Motor neuron (in vitro differentiated cells): ENCODE results near the gene SCCPDH. TPM values are rescaled to one million over a fixed set of nuclear protein-coding genes. Genes with fewer than 3 reads are reported as not detected.

Experiments
- ATAC-seq, 8 experiments: fragments of 200-7000 bp; cut with Tn5 transposase; replicated peaks in 6 of 8; 2 replicates each; pipeline ENCODE4 v1.8.0; 2021; ENCODE audit warnings: mild to moderate bottlenecking in 8 of 8, moderate library complexity in 8 of 8
- H3K27ac ChIP-seq, 2 donors: fragments of 250-450 bp; sonication (Bioruptor Pico); 2 replicates each; pipeline ENCODE4 v1.9.0; 2021; ENCODE audit warnings: antibody characterized with exemption in 2 of 2, mild to moderate bottlenecking in 2 of 2, moderate library complexity in 1 of 2
- H3K4me1 ChIP-seq, 2 donors: fragments of 250-450 bp; sonication (Bioruptor Pico); replicated peaks in 1 of 2; 2 replicates each; pipeline ENCODE4 v1.6.1; 2021; ENCODE audit warnings: antibody characterized with exemption in 2 of 2, mild to moderate bottlenecking in 2 of 2, moderate library complexity in 1 of 2
- H3K4me3 ChIP-seq, 5 donors: fragments of 250-450 bp; sonication (Bioruptor Pico); 2 replicates each; pipeline ENCODE4 v1.9.0; 2021; ENCODE audit warnings: antibody characterized with exemption in 5 of 5, mild to moderate bottlenecking in 5 of 5, moderate library complexity in 4 of 5
- WGBS, 10 experiments: fragments of 450-650 bp; shearing (Covaris generic); methylation state at CpG; one replicate each; pipeline ENCODE4 v1.0.0; 2022; 5-methylcytosine and 5-hydroxymethylcytosine counted together
- in situ Hi-C, 9 experiments: fragments of 400-800 bp; cut with MboI; loops; one replicate each; pipeline ENCODE4 v1.15.0; 2021; ENCODE audit warnings: low sequenced_read_pairs in 9 of 9, low pct_unique_long_range_greater_than_20kb in 2 of 9; ENCODE audit not compliant: unreplicated experiment in 9 of 9
- total RNA-seq, 8 experiments: library from RNA; unstranded; fragments of 300-600 nt; gene quantifications; 2 replicates each; pipeline versions ENCODE4 v1.2.3 to v1.2.4, GENCODE V29; 2022

Gene SCCPDH
- total RNA-seq, 8 experiments from 2014 or later = 13.9 to 60.5 (median 49.2) TPM

- no peak for ATAC-seq
- H3K4me1 ChIP-seq = peaks cover 15 to 18% of the 10 kb centered on the region in 2 donors
- in situ Hi-C loops = no loop called here
- WGBS, 10 experiments = 20 to 94% (median 88%) methylated on average over 1 to 12 of the region's 18 CpGs; no CpG with 5 or more reads in 2 of the 10 experiments
- no peak overlapping the region for H3K27ac ChIP-seq
- H3K4me3 ChIP-seq = no peak overlapping the region
Observed at GRCh38 chr1:246785494-246786111, 61.4 kb downstream of the SCCPDH start.

GRCh38 chr1:246786606-246787238, 62.5 kb downstream of the SCCPDH start:
- in situ Hi-C loops = no loop called here
- Histone ChIP-seq H3K27ac (no peak overlapping the region), H3K4me1 (peaks cover 15 to 18% of the 10 kb centered on the region in 2 donors), H3K4me3 (no peak overlapping the region)
- ATAC-seq = no peak
- 35 to 97% (median 93%) methylated on average over 4 to 15 of the region's 19 CpGs; no CpG with 5 or more reads in 2 of the 10 experiments for WGBS, 10 experiments

DNA sequence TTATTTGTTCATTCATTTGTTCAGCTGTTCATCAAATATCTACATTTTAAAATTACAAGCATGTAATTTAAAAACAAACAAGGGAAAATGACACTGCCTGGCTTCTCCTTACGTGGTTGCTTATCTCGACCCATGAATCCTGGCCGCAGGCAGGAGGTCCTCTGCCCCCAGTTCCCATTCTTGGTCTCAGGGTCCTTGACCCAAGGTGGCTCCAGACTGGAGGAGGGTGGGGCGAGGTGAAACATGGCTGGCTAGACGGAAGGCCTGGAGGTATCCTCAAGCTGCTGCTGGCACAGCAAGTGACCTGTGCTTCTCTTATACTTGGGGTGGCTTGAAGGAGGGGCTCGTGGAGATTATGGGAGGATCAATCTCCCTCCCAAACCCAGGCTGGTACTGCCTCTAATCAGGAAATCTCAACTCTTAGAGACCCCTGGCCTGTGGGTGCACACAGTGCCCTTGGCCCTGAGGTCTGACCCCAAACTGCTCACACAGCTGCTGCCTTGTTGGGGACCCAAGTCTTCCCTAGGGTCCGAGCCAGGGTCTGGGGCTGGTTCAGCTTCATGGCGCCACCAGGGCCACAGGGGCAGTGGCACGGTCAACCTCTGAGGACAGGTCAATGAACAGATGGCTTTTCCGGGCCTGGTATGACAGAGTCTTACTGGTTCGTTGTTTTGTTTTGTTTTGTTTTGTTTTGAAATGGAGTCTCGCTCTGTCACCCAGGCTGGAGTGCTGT, 63.7 kb downstream of the SCCPDH start:
- ATAC-seq = no peak
- in situ Hi-C loops = no loop called here
- Histone ChIP-seq H3K4me1 (peaks cover 15 to 19% of the 10 kb centered on the region in 2 donors), H3K4me3 (no peak overlapping the region), H3K27ac (no peak overlapping the region)
- WGBS, 10 experiments = 85 to 100% (median 93%) methylated on average over 2 to 8 of the region's 12 CpGs; no CpG with 5 or more reads in 3 of the 10 experiments

DNA sequence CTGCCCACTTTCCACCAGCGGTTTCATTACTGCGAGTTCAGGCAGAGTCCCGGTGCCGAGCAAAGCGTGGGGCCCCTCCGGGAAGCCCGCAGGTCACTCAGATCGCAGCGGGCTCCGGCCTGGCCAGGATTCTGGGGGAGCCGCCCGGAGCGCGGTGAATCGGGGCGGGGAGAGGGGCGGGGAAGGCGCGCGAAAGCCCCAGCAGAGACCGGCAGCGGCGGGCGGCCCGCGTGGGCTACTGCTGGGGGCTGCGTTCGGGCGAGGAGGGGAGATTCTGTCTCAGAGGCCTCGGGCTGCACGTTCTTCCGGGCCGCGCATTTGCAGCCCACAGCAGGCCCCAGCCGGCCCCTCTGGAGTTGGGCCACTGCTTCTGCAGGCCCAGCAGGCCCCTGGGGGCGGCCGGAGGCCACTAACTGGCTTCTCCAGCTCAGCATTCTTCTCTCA, 64.7 kb downstream of the SCCPDH start:
- no peak overlapping the region for H3K4me3 ChIP-seq
- 10 to 65% (median 55%) methylated on average over 2 to 7 of the region's 37 CpGs; no CpG with 5 or more reads in 6 of the 10 experiments for WGBS, 10 experiments
- in situ Hi-C loops = no loop called here
- peak in 4 of 8 experiments; percentile 44 to 71 (median 68) for ATAC-seq
- peaks cover 22 to 27% of the 10 kb centered on the region in 2 donors for H3K4me1 ChIP-seq
- H3K27ac ChIP-seq = peak overlapping the region in 1 of 2 donors; percentile 8

DNA sequence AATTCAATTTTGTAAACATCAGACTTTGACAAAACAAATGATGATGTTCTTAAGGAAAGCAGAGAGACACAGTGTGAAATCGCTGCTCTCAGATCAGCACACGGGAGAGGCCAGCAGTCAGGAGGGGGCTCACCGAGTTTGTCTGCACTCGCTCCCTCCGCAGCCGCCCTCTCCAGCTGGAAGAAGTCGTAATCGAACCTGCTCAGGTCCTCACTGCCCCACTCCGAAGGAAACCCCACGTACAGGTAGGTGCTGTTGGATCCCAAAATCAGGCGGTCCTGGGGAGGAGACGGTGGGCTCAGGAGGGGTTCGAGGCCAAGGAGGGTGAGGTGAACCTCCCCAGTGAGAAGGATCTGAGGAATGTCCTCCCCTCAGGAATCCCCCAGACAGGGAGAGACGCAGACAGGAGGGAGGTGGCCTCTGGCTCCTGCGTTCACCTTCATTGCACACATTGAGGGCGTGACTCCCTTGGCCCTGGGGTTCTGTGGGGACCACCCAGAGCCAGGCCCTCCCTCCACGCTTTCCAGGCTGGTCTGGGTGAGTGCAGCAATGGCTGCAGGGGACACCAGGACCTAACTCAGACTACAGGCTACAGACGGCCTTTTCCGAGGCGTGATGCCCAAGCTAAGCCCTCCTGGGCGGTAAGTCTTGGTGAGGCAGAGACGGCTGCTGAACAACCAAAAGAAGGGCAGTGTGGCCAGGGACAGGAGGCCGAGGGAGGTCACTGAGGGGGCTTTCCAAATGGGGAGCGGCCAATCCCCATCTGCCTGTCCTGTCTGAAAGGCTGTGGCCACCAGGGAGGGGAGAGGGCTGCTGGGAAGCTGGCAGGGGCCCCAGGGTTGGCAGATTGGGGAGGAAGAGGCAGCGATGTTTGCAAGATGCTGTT, 65.5 kb downstream of the SCCPDH start:
- Histone ChIP-seq H3K4me1 (peaks cover 30 to 34% of the 10 kb centered on the region in 2 donors), H3K4me3 (no peak overlapping the region), H3K27ac (no peak overlapping the region)
- WGBS, 10 experiments = 60 to 90% (median 79%) methylated on average over 1 to 19 of the region's 25 CpGs; no CpG with 5 or more reads in 2 of the 10 experiments
- ATAC-seq = peak in 1 of 8 experiments; percentile 9
- in situ Hi-C loops = no loop called here

DNA sequence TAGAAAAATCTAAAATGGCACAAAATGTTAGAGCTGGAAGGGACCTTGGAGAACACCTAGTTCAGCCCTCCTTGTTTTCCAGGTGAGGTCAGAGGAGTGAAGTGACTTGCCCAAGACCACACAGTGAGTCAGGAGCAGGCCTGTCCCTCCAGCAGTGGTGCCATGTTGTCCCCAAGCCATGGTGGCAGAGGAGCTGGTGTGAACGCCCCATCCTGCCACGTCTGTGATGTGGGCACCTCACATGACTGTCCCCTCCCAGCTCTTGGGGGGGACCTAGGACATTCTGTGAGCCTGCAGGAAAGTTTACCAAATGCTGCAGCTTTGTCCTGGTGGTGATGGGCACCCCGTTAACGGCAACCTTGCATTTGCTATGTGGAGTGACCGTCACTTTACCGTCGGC, 66.2 kb downstream of the SCCPDH start:
- Histone ChIP-seq H3K27ac (no peak overlapping the region), H3K4me1 (peaks cover 32 to 35% of the 10 kb centered on the region in 2 donors), H3K4me3 (no peak overlapping the region)
- in situ Hi-C loops = no loop called here
- 90 to 100% (median 100%) methylated on average over 1 to 5 of the region's 7 CpGs; no CpG with 5 or more reads in 4 of the 10 experiments for WGBS, 10 experiments
- no peak for ATAC-seq

- H3K4me3 ChIP-seq = no peak overlapping the region
- in situ Hi-C loops = no loop called here
- H3K27ac ChIP-seq = no peak overlapping the region
- ATAC-seq = no peak
- 80 to 97% (median 93%) methylated on average over 2 to 12 of the region's 19 CpGs; no CpG with 5 or more reads in 5 of the 10 experiments for WGBS, 10 experiments
- peaks cover 32 to 35% of the 10 kb centered on the region in 2 donors for H3K4me1 ChIP-seq
Observed at GRCh38 chr1:246790833-246791232, 66.6 kb downstream of the SCCPDH start.

DNA sequence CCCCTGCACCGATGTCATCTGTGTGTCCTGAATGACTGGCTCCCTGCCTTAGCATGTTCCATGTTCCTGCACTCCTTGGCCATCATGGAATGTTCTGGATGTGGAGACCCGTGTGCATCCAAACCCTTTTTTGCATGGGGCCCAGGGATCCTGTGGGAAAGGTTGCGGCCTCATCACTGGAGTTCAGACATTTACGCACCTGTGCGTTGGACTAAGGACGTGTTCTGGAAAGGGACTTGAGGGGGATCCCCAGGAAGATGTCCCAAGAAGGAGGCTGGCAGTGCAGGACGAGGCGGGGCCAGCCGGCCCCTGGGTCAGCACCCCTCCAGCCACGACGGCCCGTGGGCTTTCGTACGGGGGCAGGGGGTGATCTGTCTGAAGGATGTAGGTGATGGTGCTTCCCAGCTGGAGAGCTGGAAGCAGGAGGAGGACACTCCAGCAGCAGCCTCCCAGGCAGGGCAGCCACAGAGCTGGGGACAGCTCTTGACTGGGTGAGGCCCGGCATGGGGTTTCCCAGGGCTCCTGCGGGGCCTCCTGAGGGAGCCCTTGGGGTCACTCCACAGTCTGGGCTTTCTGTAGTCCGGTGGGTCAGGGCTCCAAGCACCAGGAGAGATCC, 67.2 kb downstream of the SCCPDH start:
- no peak overlapping the region for H3K4me3 ChIP-seq
- H3K27ac ChIP-seq = no peak overlapping the region
- in situ Hi-C loops = no loop called here
- 53 to 100% (median 84%) methylated on average over 1 to 10 of the region's 17 CpGs; no CpG with 5 or more reads in 2 of the 10 experiments for WGBS, 10 experiments
- H3K4me1 ChIP-seq = peaks cover 32 to 35% of the 10 kb centered on the region in 2 donors
- no peak for ATAC-seq

GRCh38 chr1:246792603-246793002, 68.4 kb downstream of the SCCPDH start:
- 90 to 100% (median 95%) methylated on average over 2 to 18 of the region's 25 CpGs; no CpG with 5 or more reads in 6 of the 10 experiments for WGBS, 10 experiments
- peaks cover 32 to 35% of the 10 kb centered on the region in 2 donors for H3K4me1 ChIP-seq
- no peak overlapping the region for H3K4me3 ChIP-seq
- in situ Hi-C loops = no loop called here
- no peak for ATAC-seq
- H3K27ac ChIP-seq = no peak overlapping the region

DNA sequence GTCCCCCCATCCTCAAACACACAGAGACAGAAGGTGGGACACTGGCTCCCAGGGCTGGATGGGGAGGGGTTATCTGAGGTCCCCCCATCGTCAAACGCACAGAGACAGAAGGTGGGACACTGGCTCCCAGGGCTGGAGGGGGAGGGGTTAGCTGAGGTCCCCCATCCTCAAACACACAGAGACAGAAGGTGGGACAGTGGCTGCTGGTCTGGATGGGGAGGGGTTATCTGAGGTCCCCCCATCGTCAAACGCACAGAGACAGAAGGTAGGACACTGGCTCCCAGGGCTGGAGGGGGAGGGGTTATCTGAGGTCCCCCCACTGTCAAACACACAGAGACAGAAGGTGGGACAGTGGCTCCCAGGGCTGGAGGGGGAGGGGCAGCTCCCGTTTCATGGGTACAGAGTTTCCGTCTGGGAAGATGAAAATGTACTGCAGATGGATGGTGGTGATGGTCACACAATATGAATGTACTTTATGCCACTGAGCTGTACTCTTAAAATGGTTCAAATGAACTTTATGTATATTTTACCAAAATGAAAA, 69.2 kb downstream of the SCCPDH start:
- Histone ChIP-seq H3K4me1 (peaks cover 32 to 35% of the 10 kb centered on the region in 2 donors), H3K4me3 (no peak overlapping the region), H3K27ac (no peak overlapping the region)
- in situ Hi-C loops = no loop called here
- WGBS, 10 experiments = 0 to 100% (median 47%) methylated on average over 1 to 4 of the region's 6 CpGs; no CpG with 5 or more reads in 6 of the 10 experiments
- no peak for ATAC-seq

GRCh38 chr1:246794048-246794827, 70.0 kb downstream of the SCCPDH start:
- Histone ChIP-seq H3K4me1 (peaks cover 31 to 34% of the 10 kb centered on the region in 2 donors), H3K4me3 (no peak overlapping the region), H3K27ac (no peak overlapping the region)
- 20 to 93% (median 67%) methylated on average over 3 to 7 of the region's 18 CpGs; no CpG with 5 or more reads in 5 of the 10 experiments for WGBS, 10 experiments
- in situ Hi-C loops = no loop called here
- ATAC-seq = peak; percentile 63 to 83 (median 74)
